ENCODE results near the gene GALK1. TPM values are rescaled to one million over a fixed set of nuclear protein-coding genes. Genes with fewer than 3 reads are reported as not detected.
A peak's percentile ranks its signal among the peaks of the same experiment; 100 is the strongest.

GALK1 gene
- total and polyA plus RNA-seq, 2 of the 13 experiments (the other 11 are each of a cell fraction or from before 2014, with no cell fraction given): 59.9 to 93.6 TPM

DNA sequence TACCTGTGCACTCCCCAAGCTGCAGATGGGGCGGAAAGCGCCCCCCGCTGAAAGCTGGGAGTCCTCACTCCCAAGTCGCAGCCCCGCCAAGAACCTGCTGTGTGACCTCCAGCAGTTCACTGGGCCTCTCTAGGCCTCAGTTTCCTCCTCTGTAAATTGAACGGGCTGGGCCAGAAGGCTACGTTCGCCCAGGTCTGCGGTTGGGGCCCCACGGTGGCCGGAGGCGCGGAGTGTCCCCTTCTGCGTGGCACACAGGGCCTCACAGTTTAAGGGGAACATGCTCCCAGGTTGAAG lies 628 bp downstream of the GALK1 start (continued):
- TF ChIP-seq, protein P1, sequence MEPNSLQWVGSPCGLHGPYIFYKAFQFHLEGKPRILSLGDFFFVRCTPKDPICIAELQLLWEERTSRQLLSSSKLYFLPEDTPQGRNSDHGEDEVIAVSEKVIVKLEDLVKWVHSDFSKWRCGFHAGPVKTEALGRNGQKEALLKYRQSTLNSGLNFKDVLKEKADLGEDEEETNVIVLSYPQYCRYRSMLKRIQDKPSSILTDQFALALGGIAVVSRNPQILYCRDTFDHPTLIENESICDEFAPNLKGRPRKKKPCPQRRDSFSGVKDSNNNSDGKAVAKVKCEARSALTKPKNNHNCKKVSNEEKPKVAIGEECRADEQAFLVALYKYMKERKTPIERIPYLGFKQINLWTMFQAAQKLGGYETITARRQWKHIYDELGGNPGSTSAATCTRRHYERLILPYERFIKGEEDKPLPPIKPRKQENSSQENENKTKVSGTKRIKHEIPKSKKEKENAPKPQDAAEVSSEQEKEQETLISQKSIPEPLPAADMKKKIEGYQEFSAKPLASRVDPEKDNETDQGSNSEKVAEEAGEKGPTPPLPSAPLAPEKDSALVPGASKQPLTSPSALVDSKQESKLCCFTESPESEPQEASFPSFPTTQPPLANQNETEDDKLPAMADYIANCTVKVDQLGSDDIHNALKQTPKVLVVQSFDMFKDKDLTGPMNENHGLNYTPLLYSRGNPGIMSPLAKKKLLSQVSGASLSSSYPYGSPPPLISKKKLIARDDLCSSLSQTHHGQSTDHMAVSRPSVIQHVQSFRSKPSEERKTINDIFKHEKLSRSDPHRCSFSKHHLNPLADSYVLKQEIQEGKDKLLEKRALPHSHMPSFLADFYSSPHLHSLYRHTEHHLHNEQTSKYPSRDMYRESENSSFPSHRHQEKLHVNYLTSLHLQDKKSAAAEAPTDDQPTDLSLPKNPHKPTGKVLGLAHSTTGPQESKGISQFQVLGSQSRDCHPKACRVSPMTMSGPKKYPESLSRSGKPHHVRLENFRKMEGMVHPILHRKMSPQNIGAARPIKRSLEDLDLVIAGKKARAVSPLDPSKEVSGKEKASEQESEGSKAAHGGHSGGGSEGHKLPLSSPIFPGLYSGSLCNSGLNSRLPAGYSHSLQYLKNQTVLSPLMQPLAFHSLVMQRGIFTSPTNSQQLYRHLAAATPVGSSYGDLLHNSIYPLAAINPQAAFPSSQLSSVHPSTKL (CRISPR knock-in tag; IDR thresholded peaks at IDR 0.05): no peak
- TF ChIP-seq SIX4 (CRISPR knock-in tag; IDR thresholded peaks at IDR 0.05): no peak
- TF ChIP-seq DNMT1 (CRISPR knock-in tag; IDR thresholded peaks at IDR 0.05): no peak
- no peak; the same call in 1 of the 2 replicates for TF ChIP-seq ZNF33B (CRISPR knock-in tag; IDR thresholded peaks at IDR 0.05)
- no peak for TF ChIP-seq ZBTB38 (CRISPR knock-in tag; IDR thresholded peaks at IDR 0.05)
- no peak for TF ChIP-seq HNRNPH1 (optimal IDR thresholded peaks at IDR 0.05; ENCODE audit: low read depth, low read length)
- 0 out of 2 replicates have a peak, but pooled peaks have one; percentile 13 for TF ChIP-seq PHF21A (CRISPR knock-in tag; IDR thresholded peaks at IDR 0.05)
- no peak for TF ChIP-seq KLF11 (CRISPR knock-in tag; IDR thresholded peaks at IDR 0.05)
- TF ChIP-seq ZNF563 (CRISPR knock-in tag; IDR thresholded peaks at IDR 0.05): no peak
- TF ChIP-seq ZBTB8A (CRISPR knock-in tag; IDR thresholded peaks at IDR 0.05; ENCODE audit: borderline replicate concordance, low read depth): no peak
- TF ChIP-seq CSRNP2 (CRISPR knock-in tag; conservative IDR thresholded peaks at IDR 0.05; ENCODE audit: low read depth): no peak
- TF ChIP-seq BCL6 (CRISPR knock-in tag; IDR thresholded peaks at IDR 0.05): 0 out of 2 replicates have a peak, but pooled peaks have one; percentile 2
- TF ChIP-seq FOSL2 (CRISPR knock-in tag; IDR thresholded peaks at IDR 0.05): no peak
- peak; percentile 63; the same call in 1 of the 2 replicates for TF ChIP-seq KAT7 (CRISPR knock-in tag; IDR thresholded peaks at IDR 0.05; ENCODE audit: borderline replicate concordance)
- TF ChIP-seq, protein P2, sequence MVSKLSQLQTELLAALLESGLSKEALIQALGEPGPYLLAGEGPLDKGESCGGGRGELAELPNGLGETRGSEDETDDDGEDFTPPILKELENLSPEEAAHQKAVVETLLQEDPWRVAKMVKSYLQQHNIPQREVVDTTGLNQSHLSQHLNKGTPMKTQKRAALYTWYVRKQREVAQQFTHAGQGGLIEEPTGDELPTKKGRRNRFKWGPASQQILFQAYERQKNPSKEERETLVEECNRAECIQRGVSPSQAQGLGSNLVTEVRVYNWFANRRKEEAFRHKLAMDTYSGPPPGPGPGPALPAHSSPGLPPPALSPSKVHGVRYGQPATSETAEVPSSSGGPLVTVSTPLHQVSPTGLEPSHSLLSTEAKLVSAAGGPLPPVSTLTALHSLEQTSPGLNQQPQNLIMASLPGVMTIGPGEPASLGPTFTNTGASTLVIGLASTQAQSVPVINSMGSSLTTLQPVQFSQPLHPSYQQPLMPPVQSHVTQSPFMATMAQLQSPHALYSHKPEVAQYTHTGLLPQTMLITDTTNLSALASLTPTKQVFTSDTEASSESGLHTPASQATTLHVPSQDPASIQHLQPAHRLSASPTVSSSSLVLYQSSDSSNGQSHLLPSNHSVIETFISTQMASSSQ (IDR thresholded peaks at IDR 0.05; ENCODE audit: low read depth): no peak
- TF ChIP-seq, protein P2 (CRISPR knock-in tag; IDR thresholded peaks at IDR 0.05; ENCODE audit: borderline replicate concordance): no peak
- TF ChIP-seq CCAR2 (optimal IDR thresholded peaks at IDR 0.05; ENCODE audit: low read depth, low read length): no peak
- no peak for TF ChIP-seq MBD4 (IDR thresholded peaks at IDR 0.05; ENCODE audit: borderline replicate concordance, low read length)

All from HepG2 (cell line).